ENCODE results near the gene GALNT5.

Gene GALNT5

GRCh38 chr2:157318884-157319283 is 61.4 kb downstream of the GALNT5 start:
- CTCF ChIA-PET = interaction anchor here (0.8 to 3.1 kb wide), 4 partner anchors 9 to 310 kb away, joined by 3 to 18 read pairs (median 7); partner anchors contain the start of gene ACVR1C
- no peaks in the 10 kb centered on the region for H3K4me1 ChIP-seq (ENCODE audit: control insufficient read depth, insufficient read depth, low read length)

More at GRCh38 chr2:157318884-157319283, 61.4 kb downstream of the GALNT5 start:
- no peaks in the 10 kb centered on the region for H3K9me3 ChIP-seq (ENCODE audit: control insufficient read depth, insufficient read depth, low read depth, low read length)
- POLR2A ChIA-PET = no interaction called here
- TF ChIP-seq PRDM10 (tag by site-specific recombination; IDR thresholded peaks at IDR 0.05) = no peak
- no peak for TF ChIP-seq MZF1 (tag by site-specific recombination; IDR thresholded peaks at IDR 0.05; ENCODE audit: borderline replicate concordance)
- no peak for TF ChIP-seq KLF1 (tag by site-specific recombination; IDR thresholded peaks at IDR 0.05)
- no peak for TF ChIP-seq ZNF148 (tag by site-specific recombination; IDR thresholded peaks at IDR 0.05; ENCODE audit: borderline replicate concordance)
- no peak for TF ChIP-seq ZFP3 (tag by site-specific recombination; IDR thresholded peaks at IDR 0.05; ENCODE audit: low read depth)
- no peak for TF ChIP-seq ZNF404 (tag by site-specific recombination; IDR thresholded peaks at IDR 0.05)
- no peak for TF ChIP-seq ZNF843 (tag by site-specific recombination; IDR thresholded peaks at IDR 0.05)
- TF ChIP-seq KLF9 (tag by site-specific recombination; IDR thresholded peaks at IDR 0.05; ENCODE audit: low read depth) = no peak
- TF ChIP-seq ZFP37 (tag by site-specific recombination; IDR thresholded peaks at IDR 0.05) = no peak
- TF ChIP-seq ZNF362 (tag by site-specific recombination; IDR thresholded peaks at IDR 0.05) = no peak
- TF ChIP-seq ZBTB11 (tag by site-specific recombination; conservative IDR thresholded peaks at IDR 0.05; ENCODE audit: low read depth) = no peak
- TF ChIP-seq ZSCAN30 (tag by site-specific recombination; IDR thresholded peaks at IDR 0.05) = no peak
- no peak for TF ChIP-seq ZBTB6 (tag by site-specific recombination; IDR thresholded peaks at IDR 0.05)
- no peak for TF ChIP-seq ZNF266 (tag by site-specific recombination; IDR thresholded peaks at IDR 0.05; ENCODE audit: low read depth)
- no peaks in the 10 kb centered on the region for H3K36me3 ChIP-seq (ENCODE audit: control insufficient read depth in 2 of 2, insufficient read depth in 1 of 2, low read length in 2 of 2)
- no peak overlapping the region for H3K27ac ChIP-seq (ENCODE audit: extremely low read depth, low read depth, low read length)
- no peak overlapping the region for H3K4me3 ChIP-seq (ENCODE audit: low read depth, low read length)

Data from HEK293 (cell line).